ENCODE results near the gene HPSE2.

GRCh38 chr10:98694883-98695282 lies 540.8 kb downstream of the HPSE2 start:
- TF ChIP-seq POLR2A (IDR thresholded peaks at IDR 0.05; ENCODE audit: low read length) (no peak), GATA1 (IDR thresholded peaks at IDR 0.05; ENCODE audit: low read depth, low read length) (no peak)
